MCF 10A (cell line): ENCODE results near the gene KRT14. TPM values are rescaled to one million over a fixed set of nuclear protein-coding genes. Genes with fewer than 3 reads are reported as not detected.
"Not testable (repeated sequence)": the region's sequence is repeated elsewhere in the genome, so short reads cannot be mapped to it uniquely, and the experiment has no call there.

ENCODE experiments used
- BruUV-seq: library from RNA; stranded (reverse); fragments of 400-500 nt; replicated peaks from 2 replicates; lab custom pipeline; 2021; lab: Mats Ljungman, UMichigan
- CTCF ChIA-PET: fragments of 300-600 bp; sonication (Branson Sonifier 250); formaldehyde crosslinking; extraction: SDS; loops from one replicate; lab custom pipeline; 2021; ENCODE audit warnings: antibody characterized with exemption, inconsistent platforms; lab: Yijun Ruan, JAX
- POLR2A ChIA-PET: fragments of 300-600, 350-650 bp; sonication (Branson Sonifier 250); formaldehyde crosslinking; extraction: SDS; loops from one replicate; lab custom pipeline; 2020; ENCODE audit warnings: antibody characterized with exemption, inconsistent platforms; lab: Yijun Ruan, JAX
- DNase-seq: peaks from one replicate; pipeline ENCODE4 v3.0.0-alpha.2; 2018; ENCODE audit not compliant: unreplicated experiment
- H3K27ac Mint-ChIP-seq: one replicate; pipeline ENCODE4 v1.8.0; 2022; ENCODE audit warnings: mild to moderate bottlenecking, low read depth, mixed read lengths; ENCODE audit not compliant: unreplicated experiment
- H3K27me3 Mint-ChIP-seq: one replicate; pipeline ENCODE4 v1.8.0; 2022; ENCODE audit warnings: mixed read lengths; ENCODE audit not compliant: insufficient read depth, unreplicated experiment
- H3K36me3 Mint-ChIP-seq: one replicate; pipeline ENCODE4 v1.8.0; 2022; ENCODE audit warnings: mild to moderate bottlenecking, moderate library complexity, mixed read lengths; ENCODE audit not compliant: insufficient read depth, unreplicated experiment
- H3K4me1 Mint-ChIP-seq: one replicate; pipeline ENCODE4 v1.8.0; 2022; ENCODE audit warnings: mixed read lengths; ENCODE audit not compliant: insufficient read depth, unreplicated experiment
- H3K4me3 Mint-ChIP-seq: one replicate; pipeline ENCODE4 v1.8.0; 2022; ENCODE audit warnings: mild to moderate bottlenecking, moderate library complexity, mixed read lengths; ENCODE audit not compliant: unreplicated experiment
- H3K9me3 Mint-ChIP-seq: one replicate; pipeline ENCODE4 v1.8.0; 2022; ENCODE audit warnings: mixed read lengths; ENCODE audit not compliant: unreplicated experiment
- intact Hi-C: fragments of 100-400 bp; cut with micrococcal nuclease; formaldehyde crosslinking; loops from 2 replicates; pipeline ENCODE4 v1.14.1; 2022
- total RNA-seq: library from RNA; stranded (reverse); gene quantifications from 2 replicates; pipeline ENCODE4 v1.2.3, GENCODE V29; 2022
- TF ChIP-seq, protein P1 (sequence below): fragments of 200-600 bp; IDR thresholded peaks from one replicate; pipeline ENCODE4 v1.8.0; 2022; ENCODE audit warnings: antibody characterized with exemption, mild to moderate bottlenecking; ENCODE audit not compliant: unreplicated experiment

KRT14 gene
- total RNA-seq, 1 experiment from 2014 or later, result 1,755 TPM

DNA sequence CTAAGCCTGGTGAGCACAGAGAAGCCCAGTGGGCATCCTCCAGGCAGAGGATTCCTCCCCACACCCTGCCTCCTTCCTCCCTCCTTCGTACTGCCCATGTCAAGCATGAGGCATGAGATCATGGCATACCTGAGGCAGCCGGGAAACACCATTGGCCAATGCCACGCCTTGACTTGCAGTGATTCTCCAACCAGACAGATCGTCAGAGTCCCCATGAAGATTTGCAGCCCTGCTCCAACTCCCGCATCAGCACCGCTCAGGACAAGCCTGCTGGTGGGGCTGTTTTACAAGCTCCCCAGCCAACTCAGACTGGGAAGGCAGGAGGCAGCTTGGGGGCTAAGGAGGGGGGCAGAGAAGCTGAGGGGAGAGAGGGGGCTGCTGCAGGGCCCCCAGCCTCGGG is 28.8 kb upstream of the KRT14 start:
- POLR2A ChIA-PET, result interaction anchor here (0.6 to 13.2 kb wide), 4 partner anchors 9 to 70 kb away, joined by 3 to 366 read pairs (median 10); partner anchors contain the start of gene KRT17
- TF ChIP-seq, protein P1, sequence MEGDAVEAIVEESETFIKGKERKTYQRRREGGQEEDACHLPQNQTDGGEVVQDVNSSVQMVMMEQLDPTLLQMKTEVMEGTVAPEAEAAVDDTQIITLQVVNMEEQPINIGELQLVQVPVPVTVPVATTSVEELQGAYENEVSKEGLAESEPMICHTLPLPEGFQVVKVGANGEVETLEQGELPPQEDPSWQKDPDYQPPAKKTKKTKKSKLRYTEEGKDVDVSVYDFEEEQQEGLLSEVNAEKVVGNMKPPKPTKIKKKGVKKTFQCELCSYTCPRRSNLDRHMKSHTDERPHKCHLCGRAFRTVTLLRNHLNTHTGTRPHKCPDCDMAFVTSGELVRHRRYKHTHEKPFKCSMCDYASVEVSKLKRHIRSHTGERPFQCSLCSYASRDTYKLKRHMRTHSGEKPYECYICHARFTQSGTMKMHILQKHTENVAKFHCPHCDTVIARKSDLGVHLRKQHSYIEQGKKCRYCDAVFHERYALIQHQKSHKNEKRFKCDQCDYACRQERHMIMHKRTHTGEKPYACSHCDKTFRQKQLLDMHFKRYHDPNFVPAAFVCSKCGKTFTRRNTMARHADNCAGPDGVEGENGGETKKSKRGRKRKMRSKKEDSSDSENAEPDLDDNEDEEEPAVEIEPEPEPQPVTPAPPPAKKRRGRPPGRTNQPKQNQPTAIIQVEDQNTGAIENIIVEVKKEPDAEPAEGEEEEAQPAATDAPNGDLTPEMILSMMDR, result no peak
- DNase-seq, result peak; percentile 75
- Mint-ChIP-seq H3K4me1 (peaks cover 21% of the 10 kb centered on the region), H3K27me3 (no peaks in the 10 kb centered on the region), H3K27ac (peak overlapping the region; percentile 39), H3K36me3 (peaks cover 79% of the 10 kb centered on the region), H3K9me3 (no peaks in the 10 kb centered on the region), H3K4me3 (no peak overlapping the region)
- CTCF ChIA-PET, result interaction anchor here (1.3 to 3.9 kb wide), 2 partner anchors 34 to 66 kb away, joined by 3 to 22 read pairs; no protein-coding TSS in a partner anchor
- intact Hi-C loops, result no loop called here
- BruUV-seq, result no TSS peak

GRCh38 chr17:41614767-41615166 is 28.1 kb upstream of the KRT14 start:
- BruUV-seq, H3K27me3 Mint-ChIP-seq, H3K4me3 Mint-ChIP-seq, DNase-seq, H3K9me3 Mint-ChIP-seq, intact Hi-C loops, H3K27ac Mint-ChIP-seq: not testable (repeated sequence)
- POLR2A ChIA-PET, result interaction anchor here (0.6 to 2.5 kb wide), 5 partner anchors 10 to 799 kb away, joined by 3 to 14 read pairs (median 3); partner anchors contain the start of gene KRT17
- CTCF ChIA-PET, result interaction anchor here (0.6 to 3.9 kb wide), 4 partner anchors 23 to 66 kb away, joined by 3 to 22 read pairs (median 4); no protein-coding TSS in a partner anchor
- Mint-ChIP-seq H3K4me1 (peaks cover 18% of the 10 kb centered on the region), H3K36me3 (peaks cover 77% of the 10 kb centered on the region)

DNA sequence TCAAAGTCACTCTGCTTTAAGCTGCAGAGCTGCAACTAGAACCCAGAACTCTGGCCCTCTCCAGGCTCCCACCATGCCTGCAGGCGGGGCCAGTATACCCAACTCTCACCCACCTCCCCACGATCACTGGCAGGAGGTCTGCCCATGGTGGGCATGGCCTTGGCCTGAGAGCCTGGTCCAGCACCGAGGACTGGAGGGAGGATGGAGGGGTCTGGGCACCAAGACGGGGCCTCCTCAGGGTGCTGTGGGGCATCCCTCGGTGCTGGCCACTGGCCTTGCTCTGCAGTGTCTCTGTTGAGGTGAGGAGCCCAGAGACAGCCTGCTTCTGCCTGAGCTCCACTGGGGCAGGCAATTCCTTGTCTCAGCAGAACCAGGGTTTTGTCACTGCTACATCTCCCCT is 27.4 kb upstream of the KRT14 start:
- no peak overlapping the region for H3K4me3 Mint-ChIP-seq
- TF ChIP-seq, protein P1, result no peak
- POLR2A ChIA-PET, result interaction anchor here (0.6 to 2.4 kb wide), 4 partner anchors 10 to 798 kb away, joined by 3 to 16 read pairs (median 8); partner anchors contain the start of gene KRT17
- intact Hi-C loops, result no loop called here
- no peaks in the 10 kb centered on the region for H3K9me3 Mint-ChIP-seq
- peaks cover 22% of the 10 kb centered on the region for H3K4me1 Mint-ChIP-seq
- CTCF ChIA-PET, result interaction anchor here (0.6 to 3.9 kb wide), 3 partner anchors 23 to 65 kb away, joined by 3 to 22 read pairs (median 4); no protein-coding TSS in a partner anchor
- H3K27ac Mint-ChIP-seq, result no peak overlapping the region
- H3K27me3 Mint-ChIP-seq, result no peaks in the 10 kb centered on the region
- DNase-seq, result no peak
- BruUV-seq, result no TSS peak
- H3K36me3 Mint-ChIP-seq, result peaks cover 77% of the 10 kb centered on the region

DNA sequence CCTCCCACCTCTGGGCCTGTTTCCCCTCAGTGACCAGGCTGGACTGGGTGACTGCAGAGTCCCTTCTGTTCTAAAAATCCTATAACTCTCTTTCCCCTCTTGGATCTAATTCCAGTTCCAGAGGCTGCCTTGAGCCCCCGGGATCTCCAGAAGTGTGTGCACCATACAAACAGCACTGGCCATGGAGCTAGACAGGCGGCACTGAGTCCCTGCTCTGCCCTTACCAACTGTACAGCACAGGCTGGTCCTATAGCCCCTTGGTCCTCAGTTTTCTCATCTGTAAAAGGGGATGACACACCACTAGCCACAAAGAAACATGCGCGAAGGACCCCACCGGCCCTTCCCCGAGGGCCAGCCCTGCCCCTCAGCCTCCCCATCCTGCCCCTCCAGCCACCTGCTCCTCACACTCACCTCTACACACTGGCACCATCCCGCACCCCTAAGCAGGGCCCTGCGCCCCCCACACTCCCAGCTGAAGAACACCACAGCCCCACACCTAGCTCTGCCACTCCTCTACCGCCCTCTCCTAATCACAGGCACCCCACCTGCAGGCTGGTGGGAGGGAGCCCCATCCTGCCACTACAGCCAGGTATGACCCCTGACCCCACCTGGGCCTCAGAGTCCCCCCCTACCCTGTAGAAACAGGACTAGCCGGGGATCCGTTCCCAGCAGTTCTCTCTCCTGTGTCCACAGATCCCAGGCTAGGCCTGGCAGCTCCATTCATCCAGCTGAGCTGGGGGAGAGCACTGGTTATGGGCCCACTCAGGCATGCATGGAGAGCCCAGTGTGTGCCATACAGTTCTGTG is 26.8 kb upstream of the KRT14 start:
- H3K36me3 Mint-ChIP-seq, result peaks cover 77% of the 10 kb centered on the region
- BruUV-seq, result no TSS peak
- H3K27me3 Mint-ChIP-seq, result no peaks in the 10 kb centered on the region

GRCh38 chr17:41612376-41613160 is 25.9 kb upstream of the KRT14 start, which contains the start of gene KRT16:
KRT16 (minus strand) TSS chr17:41612767; CDS start chr17:41612688, 79 bp downstream.
- intact Hi-C loops, H3K27me3 Mint-ChIP-seq, BruUV-seq, H3K9me3 Mint-ChIP-seq: not testable (repeated sequence)
- H3K4me3 Mint-ChIP-seq, result peak within 1 kb of the TSS; percentile 62
- CTCF ChIA-PET, result interaction anchor here (0.5 to 3.9 kb wide), 5 partner anchors 32 to 93 kb away, joined by 3 to 22 read pairs (median 3); no protein-coding TSS in a partner anchor
- peaks cover 70% of the 10 kb centered on the region for H3K36me3 Mint-ChIP-seq
- peak within 1 kb of the TSS; percentile 50 for H3K27ac Mint-ChIP-seq
- POLR2A ChIA-PET, result interaction anchor here (0.7 to 2.4 kb wide), 13 partner anchors 8 to 762 kb away, joined by 3 to 16 read pairs (median 4); partner anchors contain the start of gene KRT17
- peaks cover 27% of the 10 kb centered on the region for H3K4me1 Mint-ChIP-seq
- DNase-seq, result peak; percentile 85

More for the DNA sequence above, 26.8 kb upstream of the KRT14 start:
- H3K4me3 Mint-ChIP-seq, result no peak overlapping the region
- peaks cover 27% of the 10 kb centered on the region for H3K4me1 Mint-ChIP-seq
- no peaks in the 10 kb centered on the region for H3K9me3 Mint-ChIP-seq
- DNase-seq, result no peak
- H3K27ac Mint-ChIP-seq, result peak overlapping the region; percentile 50
- intact Hi-C loops, result no loop called here
- CTCF ChIA-PET, result interaction anchor here (0.5 to 3.9 kb wide), 7 partner anchors 33 to 98 kb away, joined by 3 to 22 read pairs (median 3); no protein-coding TSS in a partner anchor
- POLR2A ChIA-PET, result interaction anchor here (0.9 to 2.4 kb wide), 13 partner anchors 7 to 76 kb away, joined by 3 to 16 read pairs (median 4); partner anchors contain the start of gene KRT17
- TF ChIP-seq, protein P1, result no peak
